ENCODE data around the gene CD40. TPM values are rescaled to one million over a fixed set of nuclear protein-coding genes. Genes with fewer than 3 reads are reported as not detected.

CD40 gene
- total and polyA plus RNA-seq, 2 of the 4 experiments (the other 2 are of a cell fraction), result 0.36 to 0.92 TPM

DNA sequence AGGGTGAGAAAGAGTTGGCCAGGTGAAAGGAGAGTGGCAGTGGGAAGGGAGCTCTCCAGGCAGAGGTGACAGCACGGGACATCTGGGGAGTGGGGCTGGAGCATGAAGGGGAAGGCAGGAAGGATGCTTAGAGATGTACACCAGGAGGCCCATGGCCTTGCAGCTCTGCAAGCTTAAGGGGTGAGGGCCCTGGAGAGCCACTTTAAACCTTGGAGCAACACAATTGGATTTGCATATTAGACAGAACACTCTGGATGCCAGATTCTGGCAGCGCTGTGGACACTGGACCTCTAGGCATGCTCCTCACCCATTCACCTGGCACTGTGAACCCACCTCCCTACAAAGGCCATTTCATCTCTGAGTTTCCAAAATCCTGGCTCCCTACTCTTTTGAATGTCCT is 3.7 kb upstream of the CD40 start:
- BruUV-seq (replicated peaks), result no TSS peak
- Histone ChIP-seq H2AFZ (replicated peaks; ENCODE audit: low read length, poor library complexity) (no peak overlapping the region), H4K8ac (ENCODE audit: low read depth in 2 of 2, low read length in 2 of 2) (no peak overlapping the region), H3K9me1 (ENCODE audit: insufficient read depth, low read length) (no peaks in the 10 kb centered on the region), H4K5ac (ENCODE audit: low read depth, low read length) (no peak overlapping the region), H2BK120ac (ENCODE audit: low read depth, low read length) (no peak overlapping the region), H3K27me3 (ENCODE audit: control insufficient read depth, insufficient read depth, low read length) (peaks cover 20% of the 10 kb centered on the region), H4K91ac (ENCODE audit: insufficient read depth, low read depth, low read length) (no peak overlapping the region), H2BK15ac (ENCODE audit: low read depth, low read length) (no peak overlapping the region), H3K18ac (ENCODE audit: low read depth, low read length) (no peak overlapping the region), H3K4ac (ENCODE audit: low read depth, low read length) (no peak overlapping the region), H3K9me3 (ENCODE audit: control insufficient read depth, insufficient read depth, low read length) (no peaks in the 10 kb centered on the region), H2AK9ac (replicated peaks; ENCODE audit: low read depth, low read length, poor library complexity) (no peak overlapping the region), H3K23ac (ENCODE audit: low read depth, low read length) (no peak overlapping the region), H3K27ac (ENCODE audit: insufficient read depth, low read length) (no peak overlapping the region), H3K4me3 (ENCODE audit: insufficient read depth, low read depth, low read length) (no peak overlapping the region), H2BK5ac (ENCODE audit: low read depth, low read length, poor library complexity, severe bottlenecking) (no peak overlapping the region), H2BK20ac (ENCODE audit: low read depth, low read length) (no peak overlapping the region), H3K36me3 (ENCODE audit: control insufficient read depth, insufficient read depth, low read length) (no peaks in the 10 kb centered on the region), H2AK5ac (ENCODE audit: low read depth, low read length) (no peak overlapping the region), H3K79me1 (ENCODE audit: low read depth in 1 of 2, low read length in 2 of 2) (no peaks in the 10 kb centered on the region), H3K14ac (replicated peaks; ENCODE audit: low read depth, low read length) (no peak overlapping the region), H3K4me2 (ENCODE audit: low read depth, low read length) (no peak overlapping the region), H4K20me1 (ENCODE audit: insufficient read depth, low read length) (no peaks in the 10 kb centered on the region), H3K4me1 (ENCODE audit: control insufficient read depth, insufficient read depth, low read length) (no peaks in the 10 kb centered on the region), H3K56ac (ENCODE audit: extremely low read depth, insufficient read depth, low read length) (no peak overlapping the region), H3K9ac (ENCODE audit: low read depth, low read length) (no peak overlapping the region)
- dilution Hi-C loops (cut with HindIII; ENCODE audit: low sequenced_read_pairs, unreplicated experiment) (no loop called here), intact Hi-C loops (cut with micrococcal nuclease) (no loop called here), in situ Hi-C loops (cut with MboI; ENCODE audit: low sequenced_read_pairs) (no loop called here)
- TF ChIP-seq SMC3 (IDR thresholded peaks at IDR 0.05; ENCODE audit: low read depth, low read length) (no peak), POLR2A (IDR thresholded peaks at IDR 0.05; ENCODE audit: low read depth, low read length) (no peak)
- ATAC-seq (ENCODE audit: low read depth), result no peak
- ChIA-PET POLR2A (ENCODE audit: unreplicated experiment) (no interaction called here), CTCF (no interaction called here)
- WGBS, 2 experiments (ENCODE audit: extremely low coverage in 2 of 2, insufficient read length in 1 of 2), result 54% methylated on average over 2 of the region's 2 CpGs; no CpG with 5 or more reads in 1 of the 2 experiments
- DNase-seq, result no peak

All from IMR-90 (cell line).